IPS DF 4.7 (cell line): ENCODE measurements around the gene TMEM30A.

Experiments
- DNase-seq: peaks from one replicate; pipeline ENCODE4 v3.0.0-alpha.2; 2013; ENCODE audit warnings: low spot score; ENCODE audit errors: extremely low read depth

Gene TMEM30A

GRCh38 chr6:75292555-75292954, 8.0 kb upstream of the TMEM30A start:
- no peak for DNase-seq

- DNase-seq = no peak
Measured at GRCh38 chr6:75291744-75292143, 7.2 kb upstream of the TMEM30A start.

GRCh38 chr6:75291331-75291730, 6.7 kb upstream of the TMEM30A start:
- no peak for DNase-seq

GRCh38 chr6:75290136-75290945, 5.7 kb upstream of the TMEM30A start:
- no peak for DNase-seq

GRCh38 chr6:75288023-75288422, 3.4 kb upstream of the TMEM30A start:
- no peak for DNase-seq

GRCh38 chr6:75287424-75287823, 2.8 kb upstream of the TMEM30A start:
- DNase-seq = no peak

GRCh38 chr6:75286955-75287354, 2.4 kb upstream of the TMEM30A start:
- DNase-seq = no peak

GRCh38 chr6:75285283-75285639, 669 bp upstream of the TMEM30A start:
- DNase-seq = no peak

GRCh38 chr6:75283907-75284631, 523 bp downstream of the TMEM30A start:
- no peak for DNase-seq

GRCh38 chr6:75282706-75283105, 1.9 kb downstream of the TMEM30A start:
- no peak for DNase-seq

- no peak for DNase-seq
Measured at GRCh38 chr6:75281653-75282052, 2.9 kb downstream of the TMEM30A start.

GRCh38 chr6:75280131-75280855, 4.3 kb downstream of the TMEM30A start:
- DNase-seq = no peak

GRCh38 chr6:75279418-75279817, 5.2 kb downstream of the TMEM30A start:
- DNase-seq = no peak

GRCh38 chr6:75278474-75279077, 6.0 kb downstream of the TMEM30A start:
- DNase-seq = no peak

- DNase-seq = no peak
Measured at GRCh38 chr6:75275067-75275466, 9.5 kb downstream of the TMEM30A start.

GRCh38 chr6:75273009-75273408, 11.6 kb downstream of the TMEM30A start:
- DNase-seq = no peak

- DNase-seq = no peak
Measured at GRCh38 chr6:75272145-75272840, 12.3 kb downstream of the TMEM30A start.

GRCh38 chr6:75268988-75269354, 15.6 kb downstream of the TMEM30A start:
- no peak for DNase-seq

GRCh38 chr6:75268121-75268987, 16.2 kb downstream of the TMEM30A start:
- peak; percentile 64 for DNase-seq

- DNase-seq = no peak
Measured at GRCh38 chr6:75267461-75267860, 17.1 kb downstream of the TMEM30A start.
